Measurements from ENCODE around the gene RELN.

DNA sequence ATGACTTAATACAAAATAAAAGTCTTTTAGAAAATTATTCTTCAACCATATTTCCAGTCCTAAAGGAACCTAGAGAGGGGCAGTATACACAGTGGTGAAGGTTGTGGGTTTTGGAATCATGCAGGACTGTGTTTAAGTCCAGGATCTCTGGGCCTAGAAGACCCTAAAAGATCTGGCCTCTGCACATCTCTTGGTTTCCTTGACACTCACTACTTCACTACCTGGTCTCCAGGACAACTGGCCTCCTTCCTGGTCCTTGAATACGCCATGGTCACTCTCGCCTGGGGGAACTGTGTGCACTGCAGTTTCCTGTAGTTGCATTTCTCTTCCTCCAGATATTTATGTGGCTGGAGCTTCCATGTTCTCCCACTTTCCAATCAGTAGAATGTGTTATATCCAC is 360.7 kb downstream of the RELN start:
- no peak for TF ChIP-seq POLR2A (IDR thresholded peaks at IDR 0.05)
- TF ChIP-seq, protein P1, sequence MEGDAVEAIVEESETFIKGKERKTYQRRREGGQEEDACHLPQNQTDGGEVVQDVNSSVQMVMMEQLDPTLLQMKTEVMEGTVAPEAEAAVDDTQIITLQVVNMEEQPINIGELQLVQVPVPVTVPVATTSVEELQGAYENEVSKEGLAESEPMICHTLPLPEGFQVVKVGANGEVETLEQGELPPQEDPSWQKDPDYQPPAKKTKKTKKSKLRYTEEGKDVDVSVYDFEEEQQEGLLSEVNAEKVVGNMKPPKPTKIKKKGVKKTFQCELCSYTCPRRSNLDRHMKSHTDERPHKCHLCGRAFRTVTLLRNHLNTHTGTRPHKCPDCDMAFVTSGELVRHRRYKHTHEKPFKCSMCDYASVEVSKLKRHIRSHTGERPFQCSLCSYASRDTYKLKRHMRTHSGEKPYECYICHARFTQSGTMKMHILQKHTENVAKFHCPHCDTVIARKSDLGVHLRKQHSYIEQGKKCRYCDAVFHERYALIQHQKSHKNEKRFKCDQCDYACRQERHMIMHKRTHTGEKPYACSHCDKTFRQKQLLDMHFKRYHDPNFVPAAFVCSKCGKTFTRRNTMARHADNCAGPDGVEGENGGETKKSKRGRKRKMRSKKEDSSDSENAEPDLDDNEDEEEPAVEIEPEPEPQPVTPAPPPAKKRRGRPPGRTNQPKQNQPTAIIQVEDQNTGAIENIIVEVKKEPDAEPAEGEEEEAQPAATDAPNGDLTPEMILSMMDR (IDR thresholded peaks at IDR 0.05 in 4 of 5, conservative IDR thresholded peaks at IDR 0.05 in 1 of 5) = no peak

Data from gastrocnemius medialis (tissue), 4 donors.